Type B pancreatic cell (in vitro differentiated cells): ENCODE data around the gene LRRC25. TPM values are rescaled to one million over a fixed set of nuclear protein-coding genes. Genes with fewer than 3 reads are reported as not detected.

Experiments used
- DNase-seq: peaks from one replicate; pipeline ENCODE4 v3.0.0; 2021; ENCODE audit warnings: mixed read lengths; ENCODE audit not compliant: unreplicated experiment; ENCODE audit errors: extremely low spot score
- H3K27ac Mint-ChIP-seq: 2 replicates; pipeline ENCODE4 v1.8.0; 2021; ENCODE audit warnings: mild to moderate bottlenecking, mixed read lengths
- H3K27me3 Mint-ChIP-seq: 2 replicates; pipeline ENCODE4 v1.8.0; 2021; ENCODE audit warnings: mixed read lengths
- H3K36me3 Mint-ChIP-seq: 2 replicates; pipeline ENCODE4 v1.8.0; 2021; ENCODE audit warnings: mixed read lengths
- H3K4me1 Mint-ChIP-seq: one replicate; pipeline ENCODE4 v1.8.0; 2021; ENCODE audit warnings: mixed read lengths; ENCODE audit not compliant: unreplicated experiment
- H3K4me3 Mint-ChIP-seq: 2 replicates; pipeline ENCODE4 v1.8.0; 2021; ENCODE audit warnings: mild to moderate bottlenecking, mixed read lengths
- H3K9me3 Mint-ChIP-seq: 2 replicates; pipeline ENCODE4 v1.8.0; 2021; ENCODE audit warnings: mixed read lengths
- CTCF ChIP-seq: fragments of 200-600 bp; sonication (generic); conservative IDR thresholded peaks from 2 replicates; pipeline ENCODE4 v1.5.0; 2021; ENCODE audit warnings: antibody characterized with exemption, mild to moderate bottlenecking
- total RNA-seq: library from RNA; stranded (reverse); gene quantifications from 2 replicates; pipeline ENCODE4 v1.2.1, GENCODE V29; 2021; ENCODE audit warnings: low replicate concordance

Gene LRRC25
- total RNA-seq, 1 donor from 2014 or later: 0.19 TPM

GRCh38 chr19:18436671-18437490 is 39.5 kb upstream of the LRRC25 start:
- peak overlapping the region; percentile 85 for H3K27ac Mint-ChIP-seq
- peak; percentile 49 for TF ChIP-seq CTCF
- peaks cover 19% of the 10 kb centered on the region for H3K4me1 Mint-ChIP-seq
- H3K9me3 Mint-ChIP-seq: no peaks in the 10 kb centered on the region
- no peaks in the 10 kb centered on the region for H3K36me3 Mint-ChIP-seq
- H3K27me3 Mint-ChIP-seq: no peaks in the 10 kb centered on the region
- peak; percentile 86 for DNase-seq
- H3K4me3 Mint-ChIP-seq: peak overlapping the region; percentile 84

- Mint-ChIP-seq H3K27me3 (no peaks in the 10 kb centered on the region), H3K4me1 (peaks cover 19% of the 10 kb centered on the region), H3K4me3 (peak overlapping the region; percentile 84), H3K9me3 (no peaks in the 10 kb centered on the region), H3K36me3 (no peaks in the 10 kb centered on the region), H3K27ac (peak overlapping the region; percentile 85)
- no peak for TF ChIP-seq CTCF
- DNase-seq: no peak
Observed at GRCh38 chr19:18435842-18436670, 38.6 kb upstream of the LRRC25 start.

GRCh38 chr19:18435178-18435841 is 37.9 kb upstream of the LRRC25 start:
- H3K4me3 Mint-ChIP-seq: peak overlapping the region; percentile 84
- no peaks in the 10 kb centered on the region for H3K9me3 Mint-ChIP-seq
- no peak for TF ChIP-seq CTCF

GRCh38 chr19:18434411-18435175 is 37.2 kb upstream of the LRRC25 start:
- Mint-ChIP-seq H3K27me3 (no peaks in the 10 kb centered on the region), H3K9me3 (no peaks in the 10 kb centered on the region), H3K36me3 (no peaks in the 10 kb centered on the region), H3K27ac (no peak overlapping the region), H3K4me1 (peaks cover 20% of the 10 kb centered on the region), H3K4me3 (peak overlapping the region; percentile 81)
- TF ChIP-seq CTCF: no peak
- no peak for DNase-seq

More at GRCh38 chr19:18435178-18435841, 37.9 kb upstream of the LRRC25 start:
- Mint-ChIP-seq H3K27me3 (no peaks in the 10 kb centered on the region), H3K27ac (no peak overlapping the region), H3K4me1 (peaks cover 22% of the 10 kb centered on the region), H3K36me3 (no peaks in the 10 kb centered on the region)
- no peak for DNase-seq
